IPS-20b (cell line): Measurements from ENCODE around the gene SPRY4.
"Not testable (repeated sequence)": the region's sequence is repeated elsewhere in the genome, so short reads cannot be mapped to it uniquely, and the experiment has no call there.

Experiments used
- H3K27ac ChIP-seq: one replicate; pipeline ENCODE4 v1.5.1; 2013; ENCODE audit warnings: low read length
- H3K27me3 ChIP-seq: 2 replicates; pipeline ENCODE4 v1.6.1; 2013; ENCODE audit warnings: mild to moderate bottlenecking, low read length, inconsistent platforms; ENCODE audit not compliant: insufficient read depth
- H3K36me3 ChIP-seq: 2 replicates; pipeline ENCODE4 v1.6.1; 2013; ENCODE audit warnings: low read depth, mild to moderate bottlenecking, inconsistent platforms, low read length, moderate library complexity; ENCODE audit not compliant: insufficient read depth
- H3K4me1 ChIP-seq: 2 replicates; pipeline ENCODE4 v1.6.1; 2013; ENCODE audit warnings: mild to moderate bottlenecking, control low read depth, inconsistent platforms, low read length, moderate library complexity; ENCODE audit not compliant: insufficient read depth
- H3K4me3 ChIP-seq: 2 replicates; pipeline ENCODE4 v1.5.1; 2013; ENCODE audit warnings: mild to moderate bottlenecking, low read length, inconsistent platforms
- H3K9ac ChIP-seq: 2 replicates; pipeline ENCODE4 v1.6.1; 2013; ENCODE audit warnings: low read depth, mild to moderate bottlenecking, inconsistent platforms, low read length, moderate library complexity
- H3K9me3 ChIP-seq: 2 replicates; pipeline ENCODE4 v1.6.1; 2013; ENCODE audit warnings: mild to moderate bottlenecking, low read depth, low read length, inconsistent platforms; ENCODE audit not compliant: insufficient read depth

Gene SPRY4, protein sequence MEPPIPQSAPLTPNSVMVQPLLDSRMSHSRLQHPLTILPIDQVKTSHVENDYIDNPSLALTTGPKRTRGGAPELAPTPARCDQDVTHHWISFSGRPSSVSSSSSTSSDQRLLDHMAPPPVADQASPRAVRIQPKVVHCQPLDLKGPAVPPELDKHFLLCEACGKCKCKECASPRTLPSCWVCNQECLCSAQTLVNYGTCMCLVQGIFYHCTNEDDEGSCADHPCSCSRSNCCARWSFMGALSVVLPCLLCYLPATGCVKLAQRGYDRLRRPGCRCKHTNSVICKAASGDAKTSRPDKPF

GRCh38 chr5:142324871-142325724 lies at the start of gene SPRY4:
Gene SPRY4 (minus strand): TSS chr5:142325021. CDS start chr5:142315108, 9,913 bp downstream.
- Histone ChIP-seq H3K4me1 (peaks cover 37% of the 10 kb centered on the region), H3K27ac (peak within 1 kb of the TSS; percentile 83), H3K9ac (peak within 1 kb of the TSS; percentile 96)

GRCh38 chr5:142368529-142368928 lies 43.7 kb upstream of the SPRY4 start:
- Histone ChIP-seq H3K27me3 (no peaks in the 10 kb centered on the region), H3K9me3 (no peaks in the 10 kb centered on the region), H3K4me3 (no peak overlapping the region), H3K27ac (no peak overlapping the region), H3K9ac (no peak overlapping the region), H3K4me1 (peaks cover 2% of the 10 kb centered on the region; the same call in 1 of the 2 replicates), H3K36me3 (no peaks in the 10 kb centered on the region)

More at GRCh38 chr5:142324871-142325724, at the start of gene SPRY4:
- no peaks in the 10 kb centered on the region for H3K9me3 ChIP-seq
- peaks cover 23% of the 10 kb centered on the region; the same call in 1 of the 2 replicates for H3K36me3 ChIP-seq
- H3K27me3 ChIP-seq: peaks cover 15% of the 10 kb centered on the region; the same call in 1 of the 2 replicates
- H3K4me3 ChIP-seq: peak within 1 kb of the TSS; percentile 96

DNA sequence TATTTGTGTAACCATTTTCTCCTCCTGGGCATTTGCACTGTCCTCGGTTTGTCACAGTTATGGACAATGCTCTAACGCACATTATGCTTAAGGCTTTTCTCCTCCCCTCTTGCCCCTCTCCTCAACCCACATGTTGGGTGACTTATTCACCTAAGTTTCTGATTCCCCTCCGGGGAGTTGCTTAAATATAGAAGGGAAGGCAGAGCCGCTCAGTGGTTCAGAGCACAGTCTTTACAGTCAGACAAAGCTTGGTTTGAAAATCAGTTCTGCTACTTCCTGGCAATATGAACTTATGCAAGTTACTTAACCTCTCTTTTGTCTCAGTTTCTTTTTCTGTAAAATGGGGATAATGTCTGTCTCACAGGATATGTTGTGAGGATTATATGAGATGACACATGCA lies 41.2 kb upstream of the SPRY4 start:
- Histone ChIP-seq H3K27me3 (no peaks in the 10 kb centered on the region), H3K4me3 (no peak overlapping the region), H3K4me1 (peaks cover 10% of the 10 kb centered on the region), H3K9ac (no peak overlapping the region), H3K9me3 (no peaks in the 10 kb centered on the region), H3K27ac (no peak overlapping the region), H3K36me3 (no peaks in the 10 kb centered on the region)

DNA sequence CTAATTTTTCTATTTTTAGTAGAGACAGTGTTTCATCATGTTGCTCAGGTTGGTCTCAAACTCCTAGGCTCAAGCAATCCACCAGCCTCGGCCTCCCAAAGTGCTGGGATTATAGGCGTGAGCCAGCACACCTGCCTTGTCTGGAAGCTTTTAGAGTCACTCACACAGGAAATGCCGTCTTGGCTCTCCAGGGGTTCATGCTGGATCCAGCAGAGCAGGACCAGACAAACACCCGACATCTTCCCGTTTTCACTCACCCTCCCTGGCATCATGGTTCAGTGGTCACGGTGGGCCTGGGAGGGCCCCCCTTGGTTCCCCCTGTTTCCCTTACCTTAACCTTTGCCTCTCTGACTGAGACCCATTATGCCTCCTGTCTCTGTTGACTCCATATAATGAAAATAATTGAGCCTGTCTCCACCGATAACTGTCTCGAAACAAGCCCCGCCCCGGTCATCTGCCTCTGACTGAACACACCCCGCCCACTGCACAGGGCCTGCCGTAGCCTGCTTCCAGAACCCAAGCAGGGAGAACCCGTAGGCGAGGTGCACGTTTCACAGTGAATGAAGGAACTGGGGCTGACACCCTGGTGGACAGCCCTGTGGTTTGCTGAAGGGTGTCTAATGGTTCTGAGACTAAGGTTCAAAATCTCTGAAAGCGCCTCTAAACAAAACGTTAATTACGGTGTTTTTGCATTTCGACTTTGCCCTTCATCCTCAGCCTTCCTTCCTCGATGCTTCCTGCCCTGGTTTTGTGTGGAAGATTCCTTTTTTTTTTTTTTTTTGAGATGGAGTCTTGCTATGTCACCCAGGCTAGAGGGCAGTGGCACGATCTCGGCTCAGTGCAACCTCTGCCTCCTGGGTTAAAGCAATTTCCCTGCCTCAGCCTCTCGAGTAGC lies 39.7 kb upstream of the SPRY4 start:
- peaks cover 3% of the 10 kb centered on the region; the same call in 1 of the 2 replicates for H3K27me3 ChIP-seq
- no peak overlapping the region for H3K4me3 ChIP-seq
- no peaks in the 10 kb centered on the region for H3K36me3 ChIP-seq
- no peaks in the 10 kb centered on the region for H3K9me3 ChIP-seq
- H3K27ac ChIP-seq: no peak overlapping the region
- peaks cover 25% of the 10 kb centered on the region for H3K4me1 ChIP-seq
- H3K9ac ChIP-seq: no peak overlapping the region

DNA sequence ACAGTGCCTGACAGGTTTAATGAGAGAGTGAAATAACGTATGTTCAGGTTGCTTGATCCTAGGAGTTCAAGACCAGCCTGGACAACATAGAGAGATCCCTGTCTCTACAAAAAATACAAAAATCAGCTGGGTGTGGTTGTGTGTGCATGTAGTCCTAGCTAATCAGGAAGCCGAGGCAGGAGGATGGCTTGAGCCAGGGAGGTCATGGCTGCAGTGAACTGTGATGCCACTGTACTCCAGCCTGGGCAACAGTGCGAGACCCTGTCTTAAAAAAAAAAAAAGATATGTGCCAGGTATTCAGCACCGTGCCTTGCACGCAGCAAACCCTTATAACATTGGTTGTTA lies 38.8 kb upstream of the SPRY4 start:
- Histone ChIP-seq H3K4me3 (no peak overlapping the region), H3K27me3 (peaks cover 9% of the 10 kb centered on the region; the same call in 1 of the 2 replicates), H3K36me3 (no peaks in the 10 kb centered on the region), H3K9me3 (no peaks in the 10 kb centered on the region), H3K27ac (peak overlapping the region; percentile 63), H3K9ac (peak overlapping the region; percentile 45; the same call in 1 of the 2 replicates), H3K4me1 (peaks cover 30% of the 10 kb centered on the region)

- Histone ChIP-seq H3K9ac (peak overlapping the region; percentile 63; the same call in 1 of the 2 replicates), H3K27ac (peak overlapping the region; percentile 94), H3K27me3 (peaks cover 22% of the 10 kb centered on the region), H3K4me1 (peaks cover 43% of the 10 kb centered on the region)
- H3K4me3 ChIP-seq, H3K9me3 ChIP-seq, H3K36me3 ChIP-seq: not testable (repeated sequence)
Observed at GRCh38 chr5:142362193-142362592, 37.4 kb upstream of the SPRY4 start.

- peak overlapping the region; percentile 6 for H3K27ac ChIP-seq
- H3K36me3 ChIP-seq: no peaks in the 10 kb centered on the region
- H3K9me3 ChIP-seq: no peaks in the 10 kb centered on the region
- no peak overlapping the region for H3K4me3 ChIP-seq
- peak overlapping the region; percentile 47; the same call in 1 of the 2 replicates for H3K9ac ChIP-seq
- peaks cover 22% of the 10 kb centered on the region for H3K27me3 ChIP-seq
- H3K4me1 ChIP-seq: peaks cover 50% of the 10 kb centered on the region
Observed at GRCh38 chr5:142360607-142361120, 35.8 kb upstream of the SPRY4 start.

DNA sequence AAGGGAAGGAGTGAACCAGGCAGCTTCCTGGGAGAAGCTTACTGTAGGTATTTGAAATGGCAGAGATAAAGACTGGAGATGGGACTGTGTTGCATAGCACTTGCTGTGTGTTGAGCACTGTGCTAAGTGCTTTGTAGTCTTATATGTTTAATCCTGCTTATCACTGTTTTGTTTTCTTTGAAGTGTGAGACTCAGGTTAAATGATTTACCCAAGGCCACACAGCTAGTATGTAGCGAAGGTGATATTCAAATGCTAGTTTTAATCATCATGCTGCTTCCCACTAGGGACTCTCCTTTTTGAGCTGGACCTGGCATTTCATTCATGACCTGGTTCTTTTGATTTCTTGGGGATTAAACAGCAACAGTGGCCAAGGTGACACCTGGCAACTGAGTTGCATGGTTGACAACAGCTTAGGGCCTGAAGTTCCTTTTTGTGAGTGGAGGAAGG lies 35.3 kb upstream of the SPRY4 start:
- no peaks in the 10 kb centered on the region for H3K36me3 ChIP-seq
- H3K9me3 ChIP-seq: no peaks in the 10 kb centered on the region
- H3K4me3 ChIP-seq: no peak overlapping the region
- peaks cover 22% of the 10 kb centered on the region for H3K27me3 ChIP-seq
- H3K9ac ChIP-seq: peak overlapping the region; percentile 47; the same call in 1 of the 2 replicates
- H3K4me1 ChIP-seq: peaks cover 51% of the 10 kb centered on the region
- peak overlapping the region; percentile 6 for H3K27ac ChIP-seq

GRCh38 chr5:142358648-142359047 lies 33.8 kb upstream of the SPRY4 start:
- Histone ChIP-seq H3K27ac (no peak overlapping the region), H3K9me3 (no peaks in the 10 kb centered on the region), H3K4me1 (peaks cover 49% of the 10 kb centered on the region), H3K9ac (peak overlapping the region; percentile 75; the same call in 1 of the 2 replicates), H3K27me3 (peaks cover 22% of the 10 kb centered on the region), H3K4me3 (no peak overlapping the region; the same call in 1 of the 2 replicates), H3K36me3 (no peaks in the 10 kb centered on the region)

GRCh38 chr5:142358121-142358520 lies 33.3 kb upstream of the SPRY4 start:
- Histone ChIP-seq H3K9ac (peak overlapping the region; percentile 75; the same call in 1 of the 2 replicates), H3K9me3 (no peaks in the 10 kb centered on the region), H3K27ac (no peak overlapping the region), H3K4me3 (no peak overlapping the region), H3K4me1 (peaks cover 49% of the 10 kb centered on the region), H3K36me3 (no peaks in the 10 kb centered on the region), H3K27me3 (peaks cover 22% of the 10 kb centered on the region)
